ACC112 (cell line): Measurements from ENCODE around the gene MALT1.
A peak's percentile ranks its signal among the peaks of the same experiment; 100 is the strongest.

Experiments used
- H2AFZ ChIP-seq: fragments of 200-600 bp; sonication (generic); one replicate; pipeline ENCODE4 v1.6.0; 2017; ENCODE audit warnings: antibody characterized with exemption, low read length; ENCODE audit not compliant: unreplicated experiment
- H3K27ac ChIP-seq: fragments of 200-600 bp; sonication (generic); 2 replicates; pipeline ENCODE4 v1.5.1; 2014; ENCODE audit warnings: low read depth, mild to moderate bottlenecking, antibody characterized with exemption, low read length, moderate library complexity
- H3K27me3 ChIP-seq: fragments of 200-600 bp; sonication (generic); 2 replicates; pipeline ENCODE4 v1.6.1; 2014; ENCODE audit warnings: mild to moderate bottlenecking, antibody characterized with exemption, low read length, moderate library complexity, mixed read lengths; ENCODE audit not compliant: insufficient read depth
- H3K36me3 ChIP-seq: fragments of 200-600 bp; sonication (generic); 2 replicates; pipeline ENCODE4 v1.6.1; 2016; ENCODE audit warnings: mild to moderate bottlenecking, antibody characterized with exemption, low read length, moderate library complexity, mixed read lengths; ENCODE audit not compliant: insufficient read depth
- H3K4me1 ChIP-seq: fragments of 200-600 bp; sonication (generic); one replicate; pipeline ENCODE4 v1.6.1; 2016; ENCODE audit warnings: low read length, mixed read lengths; ENCODE audit not compliant: insufficient read depth, unreplicated experiment, control insufficient read depth
- H3K4me3 ChIP-seq: fragments of 200-600 bp; sonication (generic); 2 replicates; pipeline ENCODE4 v1.5.1; 2014; ENCODE audit warnings: mild to moderate bottlenecking, low read depth, low read length
- H3K79me2 ChIP-seq: fragments of 200-600 bp; sonication (generic); one replicate; pipeline ENCODE4 v1.6.0; 2016; ENCODE audit warnings: low read length; ENCODE audit not compliant: control insufficient read depth, unreplicated experiment, insufficient read depth

Gene MALT1

DNA sequence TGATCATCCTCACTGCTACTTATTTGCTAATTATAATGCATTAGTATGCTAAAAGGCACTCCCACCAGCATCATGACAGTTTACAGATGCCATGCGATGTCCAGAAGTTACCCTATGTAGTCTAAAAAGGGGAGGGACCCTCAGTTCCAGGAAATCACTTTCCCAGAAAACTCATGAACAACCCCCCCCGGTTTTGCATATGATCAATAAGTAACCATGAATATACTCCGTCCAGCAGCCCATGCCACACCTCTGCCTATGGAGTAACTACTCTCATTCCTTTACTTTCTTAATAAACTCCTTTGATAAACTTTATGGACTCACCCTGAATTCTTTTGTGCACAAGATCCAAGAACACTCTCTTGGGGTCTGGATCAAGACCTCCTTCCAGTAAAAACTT is 86.8 kb downstream of the MALT1 start:
- Histone ChIP-seq H2AFZ (no peak overlapping the region), H3K27me3 (peaks cover 8% of the 10 kb centered on the region; the same call in 1 of the 2 replicates), H3K79me2 (no peaks in the 10 kb centered on the region), H3K36me3 (no peaks in the 10 kb centered on the region), H3K4me3 (no peak overlapping the region), H3K27ac (no peak overlapping the region), H3K4me1 (no peaks in the 10 kb centered on the region)

DNA sequence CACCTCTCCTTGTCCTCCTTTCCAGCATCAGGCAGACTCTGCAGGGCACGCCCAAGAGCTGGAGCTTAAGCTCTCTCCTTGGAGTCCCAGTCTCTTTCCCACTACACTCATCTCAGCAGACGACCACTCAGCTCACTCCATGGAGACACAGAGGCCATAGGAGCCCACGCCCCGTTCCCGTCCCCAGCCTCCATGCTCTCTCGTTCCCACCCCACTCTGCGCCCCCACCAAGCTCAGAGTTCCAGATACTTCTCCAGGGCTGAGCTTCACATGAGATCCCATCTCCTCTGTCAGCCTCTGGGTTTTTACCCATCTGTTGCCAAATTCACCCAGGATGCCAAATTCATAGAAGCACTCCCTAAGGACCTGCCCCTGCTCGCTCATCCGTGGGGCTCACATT is 87.3 kb downstream of the MALT1 start:
- no peaks in the 10 kb centered on the region for H3K4me1 ChIP-seq
- H2AFZ ChIP-seq = no peak overlapping the region
- H3K79me2 ChIP-seq = no peaks in the 10 kb centered on the region
- H3K4me3 ChIP-seq = no peak overlapping the region
- no peak overlapping the region for H3K27ac ChIP-seq
- H3K36me3 ChIP-seq = no peaks in the 10 kb centered on the region
- peaks cover 8% of the 10 kb centered on the region; the same call in 1 of the 2 replicates for H3K27me3 ChIP-seq

DNA sequence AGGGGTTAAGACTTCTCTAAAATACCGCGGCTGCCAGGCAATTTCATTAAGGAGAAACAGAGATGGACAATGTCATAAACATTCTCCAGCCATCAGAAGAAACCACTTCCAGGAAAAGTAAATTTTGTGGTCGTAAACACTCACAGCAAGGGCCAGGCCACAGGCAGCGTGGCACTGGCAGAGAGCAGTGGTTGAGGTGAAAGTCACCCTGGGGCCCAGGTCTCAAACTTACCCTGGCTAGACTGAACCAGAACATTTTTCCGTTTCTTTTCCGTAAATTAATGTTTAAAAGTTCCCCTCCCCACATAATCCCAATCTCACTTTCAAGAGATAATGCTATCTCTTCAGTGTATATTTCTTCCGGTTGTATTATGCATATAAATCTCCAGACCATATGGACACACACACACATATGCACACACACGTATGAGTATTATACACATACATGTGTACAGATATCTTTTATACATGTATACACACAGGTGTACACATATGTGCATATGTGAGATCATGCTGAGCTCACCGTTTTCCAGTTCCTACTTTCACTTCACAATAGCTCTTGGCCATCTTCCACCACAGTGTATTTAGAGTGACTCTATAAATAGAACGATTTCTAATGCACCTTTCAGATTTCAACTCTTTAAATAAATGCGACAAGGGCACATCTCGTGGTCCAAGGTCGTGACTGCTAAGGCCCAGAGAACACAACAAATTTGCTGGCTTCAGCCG is 90.1 kb downstream of the MALT1 start:
- Histone ChIP-seq H3K27me3 (peaks cover 20% of the 10 kb centered on the region), H3K4me3 (no peak overlapping the region), H3K4me1 (no peaks in the 10 kb centered on the region), H3K27ac (no peak overlapping the region), H3K79me2 (no peaks in the 10 kb centered on the region), H3K36me3 (no peaks in the 10 kb centered on the region), H2AFZ (no peak overlapping the region)

DNA sequence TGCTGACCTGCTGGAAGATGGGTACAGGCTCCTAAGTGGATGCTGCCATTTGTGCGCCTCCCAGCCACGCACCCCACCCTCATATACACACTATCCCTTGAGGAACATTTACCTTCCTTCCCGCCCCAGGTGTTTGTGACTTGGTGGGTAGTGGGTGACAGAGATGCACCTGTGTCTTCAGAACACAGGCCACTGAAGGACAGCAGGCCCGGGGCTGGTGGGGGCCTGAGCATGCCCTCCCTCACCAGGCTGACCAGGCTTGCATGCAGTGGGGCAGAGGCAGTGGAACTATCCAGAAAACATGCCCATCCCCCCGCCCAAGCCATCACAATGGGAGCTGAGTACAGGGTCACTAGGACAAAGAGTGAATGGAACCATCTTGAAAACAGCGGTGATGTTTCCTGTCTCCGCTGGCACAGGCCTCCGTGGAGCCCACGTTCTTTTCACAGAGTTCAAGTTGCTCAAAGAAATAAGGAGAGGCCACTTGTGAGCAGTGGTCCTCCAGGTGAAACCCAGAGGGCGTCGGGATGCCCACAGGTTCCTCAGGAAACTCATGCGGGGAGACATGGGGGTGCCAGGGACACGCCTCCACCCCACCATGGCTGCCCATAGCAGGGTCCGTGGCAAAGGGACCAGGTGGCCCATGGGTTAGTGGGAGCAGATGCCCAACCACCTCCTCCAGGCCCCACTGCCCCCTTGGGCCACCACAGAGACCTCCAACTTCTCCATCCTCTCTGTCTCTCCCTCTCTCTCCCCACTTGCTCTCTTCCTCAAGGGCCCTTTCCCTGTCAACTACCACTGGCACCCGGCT is 90.9 kb downstream of the MALT1 start:
- H3K4me1 ChIP-seq = no peaks in the 10 kb centered on the region
- no peak overlapping the region for H2AFZ ChIP-seq
- peaks cover 21% of the 10 kb centered on the region for H3K27me3 ChIP-seq
- H3K36me3 ChIP-seq = no peaks in the 10 kb centered on the region
- H3K27ac ChIP-seq = no peak overlapping the region
- no peak overlapping the region for H3K4me3 ChIP-seq
- no peaks in the 10 kb centered on the region for H3K79me2 ChIP-seq

DNA sequence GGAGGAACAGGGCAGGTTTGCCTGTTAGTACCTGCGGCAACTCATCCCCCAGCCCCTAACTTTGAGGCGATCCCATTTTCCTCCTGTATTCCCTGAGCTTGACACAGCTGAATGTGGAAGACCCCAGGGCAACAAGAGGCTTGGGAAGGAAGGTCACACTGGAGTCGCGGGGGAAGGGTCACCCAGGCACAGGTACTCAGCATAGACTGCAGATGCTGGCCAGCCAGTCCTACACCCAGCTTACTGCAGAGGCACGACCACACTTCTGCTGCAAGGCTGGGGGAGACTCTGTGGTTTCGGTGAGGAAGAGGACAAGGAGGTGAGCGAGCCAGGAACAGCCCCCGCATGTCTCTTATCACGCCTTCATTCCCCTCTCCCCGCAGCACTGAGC is 91.5 kb downstream of the MALT1 start:
- Histone ChIP-seq H3K4me1 (no peaks in the 10 kb centered on the region), H3K4me3 (no peak overlapping the region), H3K36me3 (no peaks in the 10 kb centered on the region), H3K27me3 (peaks cover 21% of the 10 kb centered on the region), H3K79me2 (no peaks in the 10 kb centered on the region), H3K27ac (no peak overlapping the region), H2AFZ (no peak overlapping the region)

DNA sequence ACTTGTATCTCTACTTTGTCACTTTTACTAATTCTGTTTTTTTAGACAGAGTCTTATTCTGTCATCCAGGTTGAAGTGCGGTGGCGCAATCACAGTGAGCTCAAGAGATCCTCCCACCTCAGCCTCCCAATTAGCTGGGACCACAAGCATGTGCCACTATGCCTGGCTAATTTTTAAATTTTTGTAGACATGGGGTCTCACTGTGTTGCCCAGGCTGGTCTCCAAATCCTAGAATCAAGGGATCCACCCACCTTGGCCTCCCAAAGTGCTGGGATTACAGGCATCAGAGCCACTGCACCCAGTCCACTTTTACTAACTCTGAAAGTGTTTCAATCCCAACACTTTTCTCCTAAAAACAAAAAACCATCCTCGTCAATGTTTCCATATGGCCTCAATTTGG is 94.9 kb downstream of the MALT1 start:
- Histone ChIP-seq H3K27me3 (peaks cover 21% of the 10 kb centered on the region), H3K4me3 (no peak overlapping the region), H2AFZ (no peak overlapping the region), H3K36me3 (no peaks in the 10 kb centered on the region), H3K79me2 (no peaks in the 10 kb centered on the region), H3K4me1 (no peaks in the 10 kb centered on the region), H3K27ac (no peak overlapping the region)

DNA sequence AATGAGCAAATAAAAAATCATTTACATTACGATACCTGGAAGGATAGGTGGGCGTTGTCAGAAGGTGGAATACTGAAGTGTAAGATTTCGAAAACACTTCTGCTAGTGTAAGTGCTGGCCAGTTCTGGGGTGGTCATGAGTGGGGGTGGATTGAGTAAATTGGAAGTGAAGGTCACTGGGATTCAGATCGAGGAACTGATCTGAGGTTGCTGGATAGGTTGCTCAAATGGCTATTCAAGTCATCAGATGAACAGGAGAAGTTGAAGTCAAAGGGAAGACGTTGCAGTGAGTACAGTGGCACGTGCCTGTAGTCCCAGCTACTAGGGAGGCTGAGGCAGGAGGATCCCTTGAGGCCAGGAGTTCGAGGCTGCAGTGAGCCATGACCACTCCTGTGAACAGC is 95.7 kb downstream of the MALT1 start:
- Histone ChIP-seq H3K27ac (no peak overlapping the region), H3K36me3 (no peaks in the 10 kb centered on the region), H3K27me3 (peaks cover 21% of the 10 kb centered on the region), H3K4me3 (no peak overlapping the region), H2AFZ (no peak overlapping the region), H3K79me2 (no peaks in the 10 kb centered on the region), H3K4me1 (no peaks in the 10 kb centered on the region)

DNA sequence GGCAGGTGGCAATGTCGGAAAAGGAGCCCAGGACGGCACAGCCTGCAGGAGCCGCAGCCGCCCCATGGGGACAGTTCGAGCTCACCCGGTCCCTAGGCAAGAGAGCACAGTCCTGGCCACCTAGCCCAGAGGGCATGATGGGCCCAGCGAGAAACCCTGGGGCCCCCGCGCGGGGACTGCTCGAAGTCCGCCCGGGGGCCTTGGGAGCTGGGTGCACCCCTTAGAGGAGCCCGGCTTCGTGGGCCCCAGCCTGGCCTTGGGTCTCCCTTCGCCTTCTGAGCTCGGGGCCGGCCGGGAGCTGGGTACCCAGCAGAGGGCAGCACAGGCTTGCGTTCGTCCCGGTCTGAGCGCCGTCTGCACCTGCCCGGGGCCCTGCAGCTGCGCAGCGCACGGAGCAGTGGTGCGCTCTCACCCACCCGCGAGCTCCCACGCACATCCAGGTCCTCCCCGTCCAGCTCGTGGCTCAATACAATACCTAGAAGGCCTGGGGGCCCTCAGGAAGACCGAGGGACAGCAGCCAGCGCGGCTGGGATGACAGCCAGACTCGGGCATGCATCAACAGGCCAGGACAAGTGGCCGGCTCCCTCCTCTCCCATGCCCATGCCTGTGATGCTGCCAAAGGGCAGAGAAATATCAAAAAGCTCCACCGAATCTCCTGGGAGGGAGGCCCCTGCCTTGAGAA is 97.2 kb downstream of the MALT1 start:
- H3K4me1 ChIP-seq = no peaks in the 10 kb centered on the region
- no peaks in the 10 kb centered on the region for H3K36me3 ChIP-seq

DNA sequence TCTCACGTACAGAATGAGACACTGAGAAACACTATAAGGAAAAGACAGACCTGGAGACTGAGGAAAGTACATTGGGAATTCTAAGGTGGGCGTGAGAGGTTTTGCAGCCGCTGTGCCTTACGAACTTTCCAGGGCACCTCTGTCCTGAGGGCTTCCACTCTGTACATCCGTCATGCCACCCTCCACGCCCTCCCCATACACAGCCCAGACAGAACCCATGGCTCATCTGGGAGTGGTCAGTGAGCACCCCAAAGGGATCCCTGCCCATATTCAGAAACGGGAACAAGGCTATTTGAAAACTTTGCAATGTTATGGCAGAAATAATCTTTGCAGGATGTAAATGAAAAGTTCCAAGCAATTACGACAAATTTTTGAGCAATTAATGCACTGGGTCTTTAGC is 98.1 kb downstream of the MALT1 start:
- H3K4me1 ChIP-seq = no peaks in the 10 kb centered on the region
- peaks cover 21% of the 10 kb centered on the region for H3K27me3 ChIP-seq
- H3K36me3 ChIP-seq = no peaks in the 10 kb centered on the region
- H3K4me3 ChIP-seq = no peak overlapping the region
- H3K27ac ChIP-seq = no peak overlapping the region
- no peaks in the 10 kb centered on the region for H3K79me2 ChIP-seq
- no peak overlapping the region for H2AFZ ChIP-seq

More for the DNA sequence above, 97.2 kb downstream of the MALT1 start:
- H3K27ac ChIP-seq = no peak overlapping the region
- H3K4me3 ChIP-seq = peak overlapping the region; percentile 69
- H2AFZ ChIP-seq = no peak overlapping the region
- H3K79me2 ChIP-seq = no peaks in the 10 kb centered on the region
- peaks cover 21% of the 10 kb centered on the region for H3K27me3 ChIP-seq

DNA sequence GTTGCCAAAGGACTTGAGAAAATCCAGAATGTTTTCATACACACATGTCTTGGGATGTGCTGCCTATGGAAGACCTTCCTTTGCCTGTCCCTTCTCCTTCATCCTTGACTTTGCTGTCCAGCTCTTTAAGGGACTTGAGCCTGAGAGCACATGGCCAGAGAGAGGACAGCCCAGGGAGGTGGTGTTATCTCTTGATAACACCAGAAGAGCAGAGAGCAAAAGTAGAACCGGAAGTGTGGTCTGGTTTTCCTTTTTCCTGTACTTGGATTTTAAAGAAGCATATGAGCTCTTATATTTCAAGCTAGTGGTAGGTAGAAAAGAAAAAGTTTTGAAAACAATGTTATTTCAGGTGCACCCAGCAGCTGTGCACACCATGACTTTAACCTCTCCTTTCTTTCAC is 99.3 kb downstream of the MALT1 start:
- no peaks in the 10 kb centered on the region for H3K4me1 ChIP-seq
- peaks cover 13% of the 10 kb centered on the region for H3K27me3 ChIP-seq
- H3K27ac ChIP-seq = no peak overlapping the region
- no peaks in the 10 kb centered on the region for H3K79me2 ChIP-seq
- H3K4me3 ChIP-seq = no peak overlapping the region
- H3K36me3 ChIP-seq = no peaks in the 10 kb centered on the region
- no peak overlapping the region for H2AFZ ChIP-seq
